ENCODE measurements around the gene GGA3.

GGA3 gene

GRCh38 chr17:75238684-75239191 is 22.7 kb downstream of the GGA3 start:
- peaks cover 39% of the 10 kb centered on the region for H3K4me1 Mint-ChIP-seq
- peak overlapping the region; percentile 97 for H3K27ac Mint-ChIP-seq (ENCODE audit: low read depth)
- H3K36me3 Mint-ChIP-seq (ENCODE audit: insufficient read depth) = peaks cover 64% of the 10 kb centered on the region
- DNase-seq (ENCODE audit: low spot score in 2 of 2) (peak; percentile 32 to 47), ATAC-seq (replicated peaks; ENCODE audit: extremely low read depth, poor library complexity, severe bottlenecking) (no peak)
- H3K4me3 Mint-ChIP-seq = peak overlapping the region; percentile 54
- no peaks in the 10 kb centered on the region for H3K9me3 Mint-ChIP-seq
- no peaks in the 10 kb centered on the region for H3K27me3 Mint-ChIP-seq

DNA sequence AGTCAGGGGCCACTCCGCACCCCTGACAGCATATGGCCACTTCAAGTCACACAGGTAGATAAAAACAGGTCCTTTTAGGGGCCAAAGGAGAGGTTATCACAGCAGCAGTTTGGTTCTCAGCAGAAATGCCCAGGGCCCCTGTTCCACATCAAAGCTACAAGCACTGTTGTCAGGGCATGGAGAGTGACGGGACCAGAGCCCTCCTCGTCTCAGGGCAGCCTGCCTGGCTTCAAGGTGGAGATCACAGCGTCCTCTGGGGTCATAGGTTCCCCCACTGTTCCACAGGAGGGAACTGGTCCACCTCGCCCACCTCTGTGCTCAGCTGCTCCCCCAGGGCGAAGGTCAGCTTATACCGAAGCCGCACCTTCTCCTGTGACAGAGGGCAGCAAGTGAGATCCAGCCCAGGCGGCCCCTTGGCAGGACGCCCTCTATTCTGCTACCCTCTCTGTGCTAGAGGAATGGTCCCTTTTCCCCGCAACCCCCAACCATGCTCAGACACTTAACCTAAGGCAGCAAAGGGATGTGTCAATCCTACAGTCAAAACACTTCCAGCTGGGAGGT is 23.3 kb downstream of the GGA3 start:
- Mint-ChIP-seq H3K27me3 (no peaks in the 10 kb centered on the region), H3K9me3 (no peaks in the 10 kb centered on the region), H3K4me3 (no peak overlapping the region), H3K27ac (ENCODE audit: low read depth) (peak overlapping the region; percentile 97), H3K4me1 (peaks cover 33% of the 10 kb centered on the region), H3K36me3 (ENCODE audit: insufficient read depth) (peaks cover 62% of the 10 kb centered on the region)
- ATAC-seq (replicated peaks; ENCODE audit: extremely low read depth, poor library complexity, severe bottlenecking) (no peak), DNase-seq (ENCODE audit: low spot score in 2 of 2) (no peak)

DNA sequence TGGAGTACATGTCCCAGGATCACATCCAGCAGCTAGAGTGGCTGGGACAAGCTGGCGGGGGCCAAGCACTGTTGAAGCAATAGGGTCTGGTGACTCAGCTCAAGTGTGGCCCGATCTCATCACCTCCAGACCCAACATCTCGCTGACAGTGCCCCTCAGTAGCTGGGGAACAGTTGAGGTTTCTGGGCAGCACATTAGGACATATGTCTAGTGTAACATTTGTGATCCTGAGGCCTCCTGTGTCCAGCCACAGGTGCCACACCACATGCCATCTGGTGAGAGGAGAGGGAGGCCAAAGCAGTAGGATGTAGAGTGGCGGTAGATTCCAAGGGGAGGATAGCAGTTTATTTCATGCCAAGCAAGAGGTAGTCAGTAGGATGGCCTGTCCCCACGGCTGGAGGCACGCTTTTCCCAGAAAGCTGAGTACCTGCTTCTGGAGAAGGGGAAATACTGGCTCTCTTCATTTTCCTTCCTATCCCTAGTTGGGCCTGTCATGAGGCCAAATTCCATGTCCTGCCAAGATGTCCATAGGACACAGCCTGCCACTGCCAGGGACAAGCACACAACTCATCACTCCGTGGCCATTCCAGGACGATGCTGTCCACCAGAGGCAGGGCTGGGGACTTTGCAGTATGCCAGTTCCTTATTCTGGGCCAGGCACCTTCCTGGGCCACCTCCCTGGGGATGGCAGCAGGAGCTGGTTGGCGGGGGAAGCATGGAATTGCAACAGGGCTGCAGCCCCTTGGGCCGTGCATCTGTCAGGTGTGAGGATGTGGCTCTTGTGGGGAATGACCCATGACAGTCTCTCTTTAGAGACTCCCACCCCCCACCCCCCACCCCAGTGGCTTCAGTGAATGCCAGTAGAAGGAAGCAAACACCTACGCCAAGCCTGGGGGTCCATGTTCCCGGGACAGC is 24.0 kb downstream of the GGA3 start:
- no peak for ATAC-seq (replicated peaks; ENCODE audit: extremely low read depth, poor library complexity, severe bottlenecking)
- Mint-ChIP-seq H3K27me3 (no peaks in the 10 kb centered on the region), H3K27ac (ENCODE audit: low read depth) (no peak overlapping the region), H3K36me3 (ENCODE audit: insufficient read depth) (peaks cover 61% of the 10 kb centered on the region), H3K4me1 (peaks cover 25% of the 10 kb centered on the region), H3K9me3 (no peaks in the 10 kb centered on the region), H3K4me3 (no peak overlapping the region)
- no peak for DNase-seq (ENCODE audit: low spot score in 2 of 2)

GRCh38 chr17:75232786-75233185 is 28.6 kb downstream of the GGA3 start:
- ATAC-seq (replicated peaks; ENCODE audit: extremely low read depth, poor library complexity, severe bottlenecking) = no peak
- H3K9me3 Mint-ChIP-seq = no peaks in the 10 kb centered on the region
- H3K36me3 Mint-ChIP-seq (ENCODE audit: insufficient read depth) = peaks cover 55% of the 10 kb centered on the region
- no peaks in the 10 kb centered on the region for H3K27me3 Mint-ChIP-seq
- H3K4me3 Mint-ChIP-seq = no peak overlapping the region
- H3K4me1 Mint-ChIP-seq = no peaks in the 10 kb centered on the region
- no peak overlapping the region for H3K27ac Mint-ChIP-seq (ENCODE audit: low read depth)
- no peak for DNase-seq (ENCODE audit: low spot score in 2 of 2)

DNA sequence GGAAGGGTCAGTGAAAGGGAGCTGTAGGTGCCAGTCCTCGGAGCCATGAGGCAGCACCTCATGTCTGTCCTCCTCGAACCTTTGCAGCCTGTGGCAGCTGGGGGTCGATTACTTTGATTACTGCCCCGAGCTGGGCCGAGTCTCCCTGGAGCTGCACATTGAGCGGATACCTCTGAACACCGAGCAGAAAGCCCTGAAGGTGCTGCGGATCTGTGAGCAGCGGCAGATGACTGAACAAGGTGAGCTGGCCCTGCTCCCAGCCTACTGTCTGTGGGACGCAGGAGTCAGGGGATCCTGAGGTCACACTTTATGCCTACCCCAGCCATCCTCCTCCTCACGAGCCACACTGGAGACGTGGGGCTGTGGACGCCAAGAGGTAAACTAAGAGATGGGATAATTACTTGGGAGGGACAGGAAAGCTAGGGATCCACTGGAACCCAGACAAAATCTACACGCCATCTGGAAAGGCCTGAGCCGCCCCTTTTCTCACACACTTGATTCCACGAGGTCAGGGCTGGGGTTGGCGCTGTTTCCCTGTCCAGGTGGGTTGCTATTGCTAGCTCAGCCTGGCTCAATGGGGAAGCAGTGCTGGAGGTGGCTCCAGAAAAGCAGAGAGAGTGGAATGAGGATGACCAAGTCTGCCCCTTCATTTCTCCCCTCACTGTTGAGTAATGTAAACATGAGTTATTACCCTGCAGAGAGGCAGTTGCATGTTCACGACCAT is 29.5 kb downstream of the GGA3 start:
- H3K27me3 Mint-ChIP-seq = no peaks in the 10 kb centered on the region
- H3K4me3 Mint-ChIP-seq = no peak overlapping the region
- H3K9me3 Mint-ChIP-seq = no peaks in the 10 kb centered on the region
- peaks cover 53% of the 10 kb centered on the region for H3K36me3 Mint-ChIP-seq (ENCODE audit: insufficient read depth)
- H3K4me1 Mint-ChIP-seq = no peaks in the 10 kb centered on the region
- no peak overlapping the region for H3K27ac Mint-ChIP-seq (ENCODE audit: low read depth)
- DNase-seq (ENCODE audit: low spot score in 2 of 2) (no peak), ATAC-seq (replicated peaks; ENCODE audit: extremely low read depth, poor library complexity, severe bottlenecking) (no peak)

- H3K27me3 Mint-ChIP-seq = no peaks in the 10 kb centered on the region
- no peak overlapping the region for H3K27ac Mint-ChIP-seq (ENCODE audit: low read depth)
- DNase-seq (ENCODE audit: low spot score in 2 of 2) = no peak
- peaks cover 55% of the 10 kb centered on the region for H3K36me3 Mint-ChIP-seq (ENCODE audit: insufficient read depth)
- no peak for ATAC-seq (replicated peaks; ENCODE audit: extremely low read depth, poor library complexity, severe bottlenecking)
- no peaks in the 10 kb centered on the region for H3K9me3 Mint-ChIP-seq
- no peak overlapping the region for H3K4me3 Mint-ChIP-seq
- no peaks in the 10 kb centered on the region for H3K4me1 Mint-ChIP-seq
Measured at GRCh38 chr17:75231071-75231470, 30.3 kb downstream of the GGA3 start.

DNA sequence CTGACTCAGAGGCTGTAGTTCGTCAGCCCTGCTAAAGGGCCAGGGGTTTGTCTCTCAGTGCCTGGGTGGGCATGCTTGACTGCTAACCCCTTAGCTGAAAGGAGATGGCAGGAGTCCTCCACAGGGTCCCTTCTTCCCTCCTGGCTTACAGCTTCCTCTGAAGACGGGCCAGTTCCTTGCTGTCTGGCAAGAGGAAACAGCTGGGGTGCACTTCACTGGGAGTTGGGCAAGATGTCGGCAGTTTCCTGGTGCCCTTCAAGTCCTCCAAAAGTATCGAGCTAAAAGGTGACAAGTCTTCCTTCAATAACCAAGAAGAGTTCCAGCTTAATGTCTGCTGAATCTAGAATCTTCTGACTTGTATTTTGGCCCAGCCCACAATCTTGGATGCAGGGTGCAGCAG is 32.6 kb downstream of the GGA3 start:
- ATAC-seq (replicated peaks; ENCODE audit: extremely low read depth, poor library complexity, severe bottlenecking) (no peak), DNase-seq (ENCODE audit: low spot score in 2 of 2) (no peak)
- no peaks in the 10 kb centered on the region for H3K9me3 Mint-ChIP-seq
- no peak overlapping the region for H3K4me3 Mint-ChIP-seq
- H3K4me1 Mint-ChIP-seq = no peaks in the 10 kb centered on the region
- H3K27ac Mint-ChIP-seq (ENCODE audit: low read depth) = no peak overlapping the region
- H3K36me3 Mint-ChIP-seq (ENCODE audit: insufficient read depth) = peaks cover 49% of the 10 kb centered on the region
- H3K27me3 Mint-ChIP-seq = no peaks in the 10 kb centered on the region

- no peaks in the 10 kb centered on the region for H3K9me3 Mint-ChIP-seq
- H3K4me3 Mint-ChIP-seq = no peak overlapping the region
- DNase-seq (ENCODE audit: low spot score in 2 of 2) (no peak), ATAC-seq (replicated peaks; ENCODE audit: extremely low read depth, poor library complexity, severe bottlenecking) (no peak)
- H3K27me3 Mint-ChIP-seq = no peaks in the 10 kb centered on the region
- H3K27ac Mint-ChIP-seq (ENCODE audit: low read depth) = no peak overlapping the region
- H3K4me1 Mint-ChIP-seq = no peaks in the 10 kb centered on the region
- H3K36me3 Mint-ChIP-seq (ENCODE audit: insufficient read depth) = peaks cover 54% of the 10 kb centered on the region
Measured at GRCh38 chr17:75228305-75228704, 33.1 kb downstream of the GGA3 start.

DNA sequence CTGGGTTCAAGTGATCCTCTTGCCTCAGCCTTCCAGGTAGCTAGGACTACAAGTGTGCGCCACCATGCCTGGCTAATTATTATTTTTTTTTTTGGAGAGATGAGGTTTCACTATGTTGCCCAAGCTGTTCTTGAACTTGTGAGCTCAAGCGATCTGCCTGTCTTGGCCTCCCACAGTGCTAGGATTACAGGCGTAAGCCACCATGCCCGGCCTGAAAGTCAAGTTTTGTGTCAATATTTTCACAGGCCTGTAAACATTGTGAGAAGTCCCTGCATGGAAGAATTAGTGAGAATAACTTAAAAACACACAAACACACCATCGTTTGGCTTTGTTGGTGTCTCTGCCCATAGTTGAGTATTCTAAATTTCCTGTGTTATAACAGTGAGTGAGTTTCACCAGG is 33.7 kb downstream of the GGA3 start:
- DNase-seq (ENCODE audit: low spot score in 2 of 2) = no peak
- no peak for ATAC-seq (replicated peaks; ENCODE audit: extremely low read depth, poor library complexity, severe bottlenecking)
- Mint-ChIP-seq H3K4me3 (no peak overlapping the region), H3K9me3 (no peaks in the 10 kb centered on the region), H3K27ac (ENCODE audit: low read depth) (no peak overlapping the region), H3K27me3 (no peaks in the 10 kb centered on the region), H3K4me1 (no peaks in the 10 kb centered on the region), H3K36me3 (ENCODE audit: insufficient read depth) (peaks cover 53% of the 10 kb centered on the region)

- Mint-ChIP-seq H3K36me3 (ENCODE audit: insufficient read depth) (peaks cover 50% of the 10 kb centered on the region), H3K9me3 (no peaks in the 10 kb centered on the region), H3K4me1 (no peaks in the 10 kb centered on the region), H3K27me3 (no peaks in the 10 kb centered on the region), H3K4me3 (no peak overlapping the region), H3K27ac (ENCODE audit: low read depth) (no peak overlapping the region)
- DNase-seq (ENCODE audit: low spot score in 2 of 2) (no peak), ATAC-seq (replicated peaks; ENCODE audit: extremely low read depth, poor library complexity, severe bottlenecking) (no peak)
Measured at GRCh38 chr17:75225016-75225415, 36.4 kb downstream of the GGA3 start.

DNA sequence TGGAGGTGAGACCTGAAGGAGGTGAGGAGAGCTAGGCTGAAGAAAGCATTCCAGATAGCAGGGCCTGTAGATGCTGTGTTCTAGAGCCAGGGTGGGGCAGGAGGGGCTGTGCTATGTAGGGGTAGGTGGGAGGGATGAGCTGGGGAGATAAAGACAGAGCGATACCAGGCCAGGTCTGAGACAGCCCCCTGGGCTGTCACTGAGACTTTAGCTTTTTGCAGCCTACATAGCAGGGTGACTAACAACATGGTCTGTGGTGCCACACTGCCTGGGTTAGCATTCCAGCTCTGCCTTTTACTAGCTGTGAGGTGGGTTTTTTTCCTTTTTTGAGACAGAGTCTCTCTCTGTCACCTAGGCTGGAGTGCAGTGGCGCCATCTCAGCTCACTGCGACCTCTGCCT is 41.6 kb downstream of the GGA3 start:
- Mint-ChIP-seq H3K36me3 (ENCODE audit: insufficient read depth) (peaks cover 58% of the 10 kb centered on the region), H3K27ac (ENCODE audit: low read depth) (no peak overlapping the region), H3K4me3 (no peak overlapping the region)

GRCh38 chr17:75218131-75218530 is 43.3 kb downstream of the GGA3 start:
- H3K27me3 Mint-ChIP-seq = no peaks in the 10 kb centered on the region
- ATAC-seq (replicated peaks; ENCODE audit: extremely low read depth, poor library complexity, severe bottlenecking) = no peak
- no peak overlapping the region for H3K27ac Mint-ChIP-seq (ENCODE audit: low read depth)
- no peak overlapping the region for H3K4me3 Mint-ChIP-seq
- H3K4me1 Mint-ChIP-seq = no peaks in the 10 kb centered on the region
- no peak for DNase-seq (ENCODE audit: low spot score in 2 of 2)
- no peaks in the 10 kb centered on the region for H3K9me3 Mint-ChIP-seq
- H3K36me3 Mint-ChIP-seq (ENCODE audit: insufficient read depth) = peaks cover 62% of the 10 kb centered on the region

More for the DNA sequence above, 41.6 kb downstream of the GGA3 start:
- Mint-ChIP-seq H3K27me3 (no peaks in the 10 kb centered on the region), H3K9me3 (no peaks in the 10 kb centered on the region), H3K4me1 (no peaks in the 10 kb centered on the region)
- no peak for ATAC-seq (replicated peaks; ENCODE audit: extremely low read depth, poor library complexity, severe bottlenecking)
- DNase-seq (ENCODE audit: low spot score in 2 of 2) = no peak

Data from central memory CD8-positive, alpha-beta T cell (primary cell).